H9 (cell line): ENCODE measurements around the gene CCNB2. TPM values are rescaled to one million over a fixed set of nuclear protein-coding genes. Genes with fewer than 3 reads are reported as not detected.

Experiments
- DNase-seq: peaks from one replicate; pipeline ENCODE4 v3.0.0-alpha.2; 2017
- H2AFZ ChIP-seq: one replicate; pipeline ENCODE4 v1.6.1; 2013; ENCODE audit warnings: mild to moderate bottlenecking, low read length, control low read depth, moderate library complexity
- H2AK5ac ChIP-seq: 2 replicates; pipeline ENCODE4 v1.6.1; 2013; ENCODE audit warnings: low read length, control low read depth, mixed read lengths; ENCODE audit not compliant: insufficient read length
- H2BK120ac ChIP-seq: one replicate; pipeline ENCODE4 v1.6.1; 2013; ENCODE audit warnings: low read depth, mild to moderate bottlenecking, low read length, control low read depth, inconsistent platforms; ENCODE audit not compliant: poor library complexity, severe bottlenecking
- H2BK12ac ChIP-seq: 2 replicates; pipeline ENCODE4 v1.6.1; 2013; ENCODE audit warnings: low read length, control low read depth, mixed read lengths, low read depth; ENCODE audit not compliant: insufficient read length
- H2BK15ac ChIP-seq: 2 replicates; pipeline ENCODE4 v1.6.1; 2013; ENCODE audit warnings: low read depth, low read length, control low read depth
- H2BK20ac ChIP-seq: one replicate; pipeline ENCODE4 v1.6.1; 2013; ENCODE audit warnings: low read depth, mild to moderate bottlenecking, low read length, control low read depth, inconsistent platforms; ENCODE audit not compliant: poor library complexity, severe bottlenecking
- H2BK5ac ChIP-seq: 2 replicates; pipeline ENCODE4 v1.6.1; 2013; ENCODE audit warnings: low read length, control low read depth, mixed read lengths; ENCODE audit not compliant: insufficient read length
- H3K14ac ChIP-seq: 2 replicates; pipeline ENCODE4 v1.6.1; 2013; ENCODE audit warnings: low read length, control low read depth; ENCODE audit not compliant: insufficient read depth
- H3K18ac ChIP-seq: 2 replicates; pipeline ENCODE4 v1.6.1; 2013; ENCODE audit warnings: low read depth, mild to moderate bottlenecking, mixed read lengths, low read length, control low read depth; ENCODE audit not compliant: insufficient read length
- H3K23ac ChIP-seq: 2 replicates; pipeline ENCODE4 v1.6.1; 2013; ENCODE audit warnings: low read length, control low read depth, mixed read lengths, low read depth; ENCODE audit not compliant: insufficient read length
- H3K23me2 ChIP-seq: 2 replicates; pipeline ENCODE4 v1.6.1; 2013; ENCODE audit warnings: low read depth, mild to moderate bottlenecking, mixed read lengths, low read length, control low read depth; ENCODE audit not compliant: insufficient read length, poor library complexity, severe bottlenecking
- H3K27ac ChIP-seq: 2 replicates; pipeline ENCODE4 v1.5.1; 2013; ENCODE audit warnings: low read length, control low read depth, mixed read lengths, low read depth; ENCODE audit not compliant: insufficient read length
- H3K27me3 ChIP-seq: 2 replicates; pipeline ENCODE4 v1.6.1; 2013; ENCODE audit warnings: low read length, control low read depth, inconsistent platforms; ENCODE audit not compliant: insufficient read depth
- H3K4ac ChIP-seq: 2 replicates; pipeline ENCODE4 v1.6.1; 2013; ENCODE audit warnings: low read depth, mild to moderate bottlenecking, control low read depth, inconsistent platforms, low read length, moderate library complexity
- H3K4me1 ChIP-seq: 2 replicates; pipeline ENCODE4 v1.6.1; 2013; ENCODE audit warnings: low read length, control low read depth, inconsistent platforms; ENCODE audit not compliant: insufficient read depth
- H3K4me2 ChIP-seq: 2 replicates; pipeline ENCODE4 v1.6.1; 2013; ENCODE audit warnings: low read length, control low read depth, mixed read lengths; ENCODE audit not compliant: insufficient read length, insufficient read depth
- H3K56ac ChIP-seq: 2 replicates; pipeline ENCODE4 v1.6.1; 2013; ENCODE audit warnings: low read depth, mild to moderate bottlenecking, mixed read lengths, low read length, control low read depth; ENCODE audit not compliant: insufficient read length
- H3K79me1 ChIP-seq: 2 replicates; pipeline ENCODE4 v1.6.1; 2013; ENCODE audit warnings: low read depth, mild to moderate bottlenecking, moderate library complexity, low read length, control low read depth, inconsistent platforms; ENCODE audit not compliant: insufficient read depth, poor library complexity, severe bottlenecking
- H3K79me2 ChIP-seq: 2 replicates; pipeline ENCODE4 v1.6.1; 2013; ENCODE audit warnings: low read length, control low read depth, inconsistent platforms; ENCODE audit not compliant: insufficient read depth
- H3K9ac ChIP-seq: 2 replicates; pipeline ENCODE4 v1.6.1; 2013; ENCODE audit warnings: low read length, control low read depth, mixed read lengths; ENCODE audit not compliant: insufficient read length; ENCODE audit errors: extremely low read depth
- H3K9me3 ChIP-seq: one replicate; pipeline ENCODE4 v1.6.1; 2013; ENCODE audit warnings: low read depth, low read length, inconsistent platforms; ENCODE audit not compliant: control insufficient read depth
- H3T11ph ChIP-seq: one replicate; pipeline ENCODE4 v1.6.1; 2013; ENCODE audit warnings: mild to moderate bottlenecking, low read length, control low read depth, inconsistent platforms
- H4K20me1 ChIP-seq: one replicate; pipeline ENCODE4 v1.6.1; 2013; ENCODE audit not compliant: control insufficient read depth, insufficient read length, insufficient read depth
- H4K5ac ChIP-seq: 2 replicates; pipeline ENCODE4 v1.6.1; 2013; ENCODE audit warnings: low read depth, mild to moderate bottlenecking, mixed read lengths, low read length, control low read depth; ENCODE audit not compliant: insufficient read length
- H4K8ac ChIP-seq: replicated peaks from 2 replicates; pipeline ENCODE4 v1.6.1; 2013; ENCODE audit warnings: low read length, control low read depth, mixed read lengths, low read depth; ENCODE audit not compliant: insufficient read length
- H4K91ac ChIP-seq: 2 replicates; pipeline ENCODE4 v1.6.1; 2013; ENCODE audit warnings: low read depth, mild to moderate bottlenecking, moderate library complexity, mixed read lengths, low read length, control low read depth; ENCODE audit not compliant: insufficient read length
- H3K27ac Mint-ChIP-seq, 3 experiments: 2 replicates in 2 of 3; 3 replicates in 1 of 3; pipeline ENCODE4 v1.8.0; 2020 to 2021; ENCODE audit warnings: mixed read lengths in 3 of 3, mild to moderate bottlenecking in 1 of 3, moderate library complexity in 1 of 3
- H3K27me3 Mint-ChIP-seq: 2 replicates; pipeline ENCODE4 v1.8.0; 2021; ENCODE audit warnings: low read depth, mild to moderate bottlenecking, moderate library complexity, mixed read lengths
- H3K36me3 Mint-ChIP-seq, 3 experiments: 2 replicates in 2 of 3; 3 replicates in 1 of 3; pipeline ENCODE4 v1.8.0; 2020 to 2021; ENCODE audit warnings: low read depth in 3 of 3, mixed read lengths in 3 of 3; ENCODE audit not compliant: insufficient read depth in 1 of 3
- H3K4me1 Mint-ChIP-seq, 2 experiments: 2 replicates each; pipeline ENCODE4 v1.8.0; 2020; ENCODE audit warnings: mixed read lengths in 2 of 2
- H3K4me3 Mint-ChIP-seq, 2 experiments: 2 replicates in 1 of 2; 3 replicates in 1 of 2; pipeline ENCODE4 v1.8.0; 2020 to 2021; ENCODE audit warnings: mild to moderate bottlenecking in 2 of 2, mixed read lengths in 2 of 2, moderate library complexity in 1 of 2
- H3K9me3 Mint-ChIP-seq, 2 experiments: 2 replicates in 1 of 2; 3 replicates in 1 of 2; pipeline ENCODE4 v1.8.0; 2020; ENCODE audit warnings: mild to moderate bottlenecking in 2 of 2, mixed read lengths in 2 of 2, moderate library complexity in 1 of 2
- WGBS: extraction: QIAGEN DNeasy Blood & Tissue Kit; methylation state at CpG from one replicate; pipeline ENCODE4 v1.1.7; 2013; ENCODE audit warnings: missing lambda C conversion rate, low lambda C conversion rate, mixed read lengths; ENCODE audit not compliant: insufficient read length; ENCODE audit errors: extremely low coverage; 5-methylcytosine and 5-hydroxymethylcytosine counted together
- total RNA-seq: library from RNA; stranded (reverse); gene quantifications from 2 replicates; pipeline ENCODE4 v1.2.1, GENCODE V29; 2021
- TF ChIP-seq, protein P1 (sequence below): fragments of 200-600 bp; sonication (generic); conservative IDR thresholded peaks from 3 replicates; pipeline ENCODE4 v1.8.0; 2021; ENCODE audit warnings: antibody characterized with exemption, mild to moderate bottlenecking

Gene CCNB2
- total RNA-seq, 1 experiment from 2014 or later, result 122 TPM

DNA sequence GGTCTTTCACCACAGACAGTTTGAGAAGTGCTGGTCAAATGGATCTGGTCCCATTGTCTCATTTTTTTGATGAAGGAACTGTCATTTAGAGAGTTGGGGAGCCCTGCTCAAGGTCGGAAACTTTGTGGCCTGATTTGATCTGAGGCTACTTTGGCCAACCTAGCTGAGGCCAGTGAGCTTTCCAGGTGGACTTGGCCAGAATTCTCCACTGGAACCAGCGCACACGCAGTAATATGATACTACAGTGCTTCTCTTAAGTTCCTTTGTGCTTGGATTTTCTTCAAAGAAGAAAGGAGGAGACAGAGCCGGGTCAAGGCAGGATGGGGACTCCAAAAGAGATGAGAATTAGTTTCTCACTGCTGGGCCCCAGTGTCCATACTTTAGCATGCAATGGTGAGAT lies 50.5 kb downstream of the CCNB2 start:
- DNase-seq, result no peak
- H3K4me1 Mint-ChIP-seq, result no peaks in the 10 kb centered on the region
- TF ChIP-seq, protein P1, sequence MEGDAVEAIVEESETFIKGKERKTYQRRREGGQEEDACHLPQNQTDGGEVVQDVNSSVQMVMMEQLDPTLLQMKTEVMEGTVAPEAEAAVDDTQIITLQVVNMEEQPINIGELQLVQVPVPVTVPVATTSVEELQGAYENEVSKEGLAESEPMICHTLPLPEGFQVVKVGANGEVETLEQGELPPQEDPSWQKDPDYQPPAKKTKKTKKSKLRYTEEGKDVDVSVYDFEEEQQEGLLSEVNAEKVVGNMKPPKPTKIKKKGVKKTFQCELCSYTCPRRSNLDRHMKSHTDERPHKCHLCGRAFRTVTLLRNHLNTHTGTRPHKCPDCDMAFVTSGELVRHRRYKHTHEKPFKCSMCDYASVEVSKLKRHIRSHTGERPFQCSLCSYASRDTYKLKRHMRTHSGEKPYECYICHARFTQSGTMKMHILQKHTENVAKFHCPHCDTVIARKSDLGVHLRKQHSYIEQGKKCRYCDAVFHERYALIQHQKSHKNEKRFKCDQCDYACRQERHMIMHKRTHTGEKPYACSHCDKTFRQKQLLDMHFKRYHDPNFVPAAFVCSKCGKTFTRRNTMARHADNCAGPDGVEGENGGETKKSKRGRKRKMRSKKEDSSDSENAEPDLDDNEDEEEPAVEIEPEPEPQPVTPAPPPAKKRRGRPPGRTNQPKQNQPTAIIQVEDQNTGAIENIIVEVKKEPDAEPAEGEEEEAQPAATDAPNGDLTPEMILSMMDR, result no peak
- H4K8ac ChIP-seq, result no peak overlapping the region
- no CpG with 5 or more reads among the region's 4 CpGs for WGBS
- H3K9me3 Mint-ChIP-seq, result no peaks in the 10 kb centered on the region
- H3K56ac ChIP-seq, result no peak overlapping the region
- no peak overlapping the region for H3K4me3 Mint-ChIP-seq
- H3K27ac Mint-ChIP-seq, result no peak overlapping the region; a peak in 1 of 7 replicates
- no peak overlapping the region for H3K14ac ChIP-seq
- no peaks in the 10 kb centered on the region for H3K23me2 ChIP-seq
- no peak overlapping the region for H2AK5ac ChIP-seq
- H3K27ac ChIP-seq, result no peak overlapping the region
- H3K79me2 ChIP-seq, result no peaks in the 10 kb centered on the region
- H3K27me3 Mint-ChIP-seq, result no peaks in the 10 kb centered on the region
- no peak overlapping the region for H2BK120ac ChIP-seq
- no peak overlapping the region for H3K23ac ChIP-seq
- H3K18ac ChIP-seq, result no peak overlapping the region
- no peak overlapping the region for H2BK15ac ChIP-seq
- H3K27me3 ChIP-seq, result no peaks in the 10 kb centered on the region
- H2AFZ ChIP-seq, result no peak overlapping the region
- H4K91ac ChIP-seq, result no peak overlapping the region
- H3K36me3 Mint-ChIP-seq, result peaks cover 16 to 85% (median 82%) of the 10 kb centered on the region in 3 experiments
- H3K4me1 ChIP-seq, result no peaks in the 10 kb centered on the region
- no peak overlapping the region for H2BK20ac ChIP-seq
- H4K20me1 ChIP-seq, result no peaks in the 10 kb centered on the region
- no peaks in the 10 kb centered on the region for H3K79me1 ChIP-seq
- H4K5ac ChIP-seq, result no peak overlapping the region
- no peak overlapping the region for H2BK5ac ChIP-seq
- no peak overlapping the region for H3K4me2 ChIP-seq
- no peak overlapping the region for H3K9ac ChIP-seq
- no peak overlapping the region for H2BK12ac ChIP-seq
- H3K4ac ChIP-seq, result no peak overlapping the region
- H3T11ph ChIP-seq, result no peak overlapping the region
- no peaks in the 10 kb centered on the region for H3K9me3 ChIP-seq
